Heart right ventricle (tissue), 16 donors: ENCODE measurements around the gene EME2. TPM values are rescaled to one million over a fixed set of nuclear protein-coding genes. Genes with fewer than 3 reads are reported as not detected.

Experiments
- ATAC-seq, 8 donors: fragments of 200-7000 bp; cut with Tn5 transposase; one replicate each; pipeline ENCODE4 v1.9.1; 2020; ENCODE audit warnings: mild to moderate bottlenecking in 8 of 8, moderate library complexity in 8 of 8, moderate number of reproducible peaks in 1 of 8
- DNase-seq, 2 donors: peaks; one replicate each; pipeline ENCODE4 v3.0.0-alpha.2; 2020
- H3K27ac ChIP-seq, 10 donors: fragments of 200-600 bp; sonication (generic) in 2 of 10; one replicate each; pipeline versions ENCODE4 v1.5.0 to v1.8.0; 2020 to 2022; ENCODE audit warnings: mild to moderate bottlenecking in 3 of 10
- H3K27me3 ChIP-seq, 7 donors: fragments of 200-600 bp; one replicate each; pipeline ENCODE4 v1.8.0; 2021 to 2022; ENCODE audit warnings: mild to moderate bottlenecking in 2 of 7
- H3K36me3 ChIP-seq, 9 donors: fragments of 200-600 bp; sonication (generic) in 1 of 9; one replicate each; pipeline versions ENCODE4 v1.5.0 to v1.8.0; 2020 to 2022; ENCODE audit warnings: mild to moderate bottlenecking in 2 of 9
- H3K4me1 ChIP-seq, 9 donors: fragments of 200-600 bp; sonication (generic) in 1 of 9; one replicate each; pipeline versions ENCODE4 v1.5.0 to v1.8.0; 2020 to 2022; ENCODE audit warnings: mild to moderate bottlenecking in 4 of 9
- H3K4me3 ChIP-seq, 10 donors: fragments of 200-600 bp; sonication (generic) in 2 of 10; one replicate each; pipeline versions ENCODE4 v1.5.0 to v1.8.0; 2020 to 2022; ENCODE audit warnings: mild to moderate bottlenecking in 7 of 10, moderate library complexity in 2 of 10
- H3K9me3 ChIP-seq, 11 donors: fragments of 200-600 bp in 10 of 11; sonication (generic) in 2 of 11; one replicate each; pipeline versions ENCODE4 v1.5.0 to v1.8.0; 2013 to 2022; ENCODE audit warnings: mild to moderate bottlenecking in 2 of 11, control low read depth in 1 of 11, moderate library complexity in 1 of 11
- CTCF ChIP-seq, 9 donors: fragments of 200-600 bp; sonication (generic) in 2 of 9; IDR thresholded peaks; one replicate each; pipeline versions ENCODE4 v1.5.0 to v1.8.0; 2021 to 2022; ENCODE audit warnings: antibody characterized with exemption in 9 of 9, mild to moderate bottlenecking in 5 of 9, moderate library complexity in 1 of 9
- WGBS, 2 donors: extraction: QIAGEN DNeasy Blood & Tissue Kit; methylation state at CpG; one replicate each; pipeline ENCODE4 v1.1.7; 2013; ENCODE audit warnings: inconsistent platforms in 1 of 2; 5-methylcytosine and 5-hydroxymethylcytosine counted together
- intact Hi-C, 10 donors: fragments of 100-400 bp; cut with DNase I; formaldehyde crosslinking; loops; one replicate each; pipeline versions ENCODE4 v1.11.1 to v1.14.2; 2022
- polyA plus RNA-seq, 2 donors: library from polyadenylated mRNA; stranded (reverse); fragments of 200-250 nt; gene quantifications; one replicate each; pipeline ENCODE4 v1.2.3, GENCODE V29; 2013
- total RNA-seq, 10 donors: library from RNA; stranded (reverse); fragmentation: NEBNext Ultra II Directional in 3 of 10; extraction: Animal tissue kit (Norgen Biotek cat#: 25700) in 3 of 10; gene quantifications; one replicate each; pipeline versions ENCODE4 v1.2.1 to v1.2.4, GENCODE V29; 2021 to 2023
- donor health status: Arrhythmogenic right ventricular cardiomyopathy.
- donor health status: ischemic (EF 13 %, LVEDD 7.1; RV severe dilation, severe dysfunction).
- donor health status: healthy with polysubstance abuse.
- donor health status: DM: no; HTN: yes; CAD: no.
- donor health status: DM: no; HTN: no; CAD: no.
- donor health status: ischemic (EF 25% LVEDD 6.9; RV normal size, moderate dysfunction).
- donor health status: ischemic (EF 25% LVEDD 5.7; RV mildly dilated, moderate dysfunction).
- donor health status: healthy.
- donor health status: DM: yes; HTN: yes; CAD: no.
- donor health status: Ischemic cardiomyopathy.
- donor health status: ischemic (EF 35%, LVEDD 5.7; RV mildly dilated, moderate dysfunction).
- donor health status: nonischemic (EF 11% LVEDD 7.7; RV severe dilation, severe dysfunction).
- donor health status: DM: yes; HTN: yes; CAD: no.
- donor health status: PGD.
- donor health status: ischemic (EF 29% LVEDD 5.4; RV normal size, mild dysfunction).
- donor health status: nonischemic (EF 23%, LVEDD 6.1; RV moderate dilation, normal function).

The EME2 gene
- total and polyA plus RNA-seq, 12 donors, result 3.0 to 17.9 (median 7.3) TPM

GRCh38 chr16:1758923-1759322 lies 13.7 kb upstream of the EME2 start:
- DNase-seq (no peak), ATAC-seq (no peak)
- no peaks in the 10 kb centered on the region for H3K9me3 ChIP-seq
- H3K4me3 ChIP-seq, result no peak overlapping the region
- H3K27ac ChIP-seq, result no peak overlapping the region
- H3K27me3 ChIP-seq, result no peaks in the 10 kb centered on the region
- intact Hi-C loops, result no loop called here
- H3K36me3 ChIP-seq, result peaks cover 0 to 92% (median 24%) of the 10 kb centered on the region in 9 donors
- WGBS, 2 donors, result 89 to 93% methylated on average over 18 of the region's 18 CpGs
- TF ChIP-seq CTCF (IDR thresholded peaks at IDR 0.05), result no peak
- H3K4me1 ChIP-seq, result no peaks in the 10 kb centered on the region

GRCh38 chr16:1759511-1759910 lies 13.1 kb upstream of the EME2 start:
- ATAC-seq, result no peak
- no peaks in the 10 kb centered on the region for H3K9me3 ChIP-seq
- DNase-seq, result no peak
- no peaks in the 10 kb centered on the region for H3K27me3 ChIP-seq
- TF ChIP-seq CTCF (IDR thresholded peaks at IDR 0.05), result no peak
- H3K4me1 ChIP-seq, result no peaks in the 10 kb centered on the region
- H3K36me3 ChIP-seq, result peaks cover 0 to 92% (median 24%) of the 10 kb centered on the region in 9 donors
- intact Hi-C loops, result no loop called here
- H3K4me3 ChIP-seq, result no peak overlapping the region
- 96 to 97% methylated on average over 21 of the region's 21 CpGs for WGBS, 2 donors
- no peak overlapping the region for H3K27ac ChIP-seq

GRCh38 chr16:1760911-1761310 lies 11.7 kb upstream of the EME2 start:
- Histone ChIP-seq H3K27me3 (no peaks in the 10 kb centered on the region), H3K27ac (no peak overlapping the region), H3K9me3 (no peaks in the 10 kb centered on the region), H3K36me3 (peaks cover 0 to 92% (median 30%) of the 10 kb centered on the region in 9 donors), H3K4me3 (no peak overlapping the region), H3K4me1 (no peaks in the 10 kb centered on the region)
- 87 to 93% methylated on average over 13 to 15 of the region's 15 CpGs for WGBS, 2 donors
- TF ChIP-seq CTCF (IDR thresholded peaks at IDR 0.05), result no peak
- intact Hi-C loops, result no loop called here
- DNase-seq (no peak), ATAC-seq (no peak)

GRCh38 chr16:1761751-1762150 lies 10.9 kb upstream of the EME2 start:
- Histone ChIP-seq H3K27me3 (no peaks in the 10 kb centered on the region), H3K36me3 (peaks cover 0 to 95% (median 38%) of the 10 kb centered on the region in 9 donors), H3K9me3 (no peaks in the 10 kb centered on the region), H3K4me3 (no peak overlapping the region), H3K4me1 (no peaks in the 10 kb centered on the region), H3K27ac (no peak overlapping the region)
- ATAC-seq (no peak), DNase-seq (no peak)
- TF ChIP-seq CTCF (IDR thresholded peaks at IDR 0.05), result no peak
- intact Hi-C loops, result no loop called here
- WGBS, 2 donors, result 89 to 92% methylated on average over 15 of the region's 15 CpGs
